Retina (tissue), 1 donor: ENCODE results near the gene CD83.

ENCODE experiments used
- DNase-seq: peaks from one replicate; pipeline ENCODE4 v3.0.0-alpha.2; 2016

CD83 gene

GRCh38 chr6:14092316-14092715 is 25.3 kb upstream of the CD83 start:
- DNase-seq = no peak

GRCh38 chr6:14092838-14093789 is 24.5 kb upstream of the CD83 start:
- DNase-seq = no peak

DNA sequence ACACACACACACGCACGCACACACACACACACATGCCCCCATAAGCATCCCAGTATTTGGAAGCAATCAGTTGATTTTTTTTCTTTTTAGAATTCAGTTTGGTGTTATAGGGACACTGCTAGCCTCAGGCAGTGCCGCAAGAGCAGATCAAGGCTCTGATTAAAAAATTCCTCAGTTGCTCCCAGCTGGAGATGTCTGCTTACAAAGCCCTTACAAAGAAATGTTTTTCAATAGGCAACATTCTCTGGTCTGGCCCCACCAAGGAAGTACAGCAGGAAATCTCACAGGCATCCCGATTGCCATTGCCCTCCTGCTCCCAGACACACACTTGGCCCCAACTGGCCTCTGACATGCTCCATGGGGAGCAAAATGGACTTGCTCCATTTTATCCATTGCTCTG is 22.9 kb upstream of the CD83 start:
- no peak for DNase-seq

DNA sequence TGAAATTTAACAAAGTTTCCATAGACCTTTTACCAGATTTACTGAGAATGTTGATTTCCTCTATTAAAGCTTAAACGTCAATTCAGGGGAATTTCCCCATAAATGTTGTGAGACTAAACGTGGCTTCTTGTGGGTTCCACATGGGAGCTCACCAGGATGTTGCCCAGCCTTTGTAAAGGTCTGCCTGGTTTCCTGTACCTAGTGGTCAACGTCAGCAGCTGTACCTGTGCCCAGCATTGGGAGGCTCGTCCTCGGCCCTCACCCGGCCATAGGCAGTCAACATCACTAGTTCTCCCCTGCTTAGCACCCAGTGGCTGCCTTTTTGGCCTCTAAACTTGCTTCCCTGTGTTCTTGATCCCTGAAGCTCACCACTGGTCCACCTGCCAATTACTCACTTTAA is 22.1 kb upstream of the CD83 start:
- no peak for DNase-seq

GRCh38 chr6:14100138-14100537 is 17.4 kb upstream of the CD83 start:
- no peak for DNase-seq

DNA sequence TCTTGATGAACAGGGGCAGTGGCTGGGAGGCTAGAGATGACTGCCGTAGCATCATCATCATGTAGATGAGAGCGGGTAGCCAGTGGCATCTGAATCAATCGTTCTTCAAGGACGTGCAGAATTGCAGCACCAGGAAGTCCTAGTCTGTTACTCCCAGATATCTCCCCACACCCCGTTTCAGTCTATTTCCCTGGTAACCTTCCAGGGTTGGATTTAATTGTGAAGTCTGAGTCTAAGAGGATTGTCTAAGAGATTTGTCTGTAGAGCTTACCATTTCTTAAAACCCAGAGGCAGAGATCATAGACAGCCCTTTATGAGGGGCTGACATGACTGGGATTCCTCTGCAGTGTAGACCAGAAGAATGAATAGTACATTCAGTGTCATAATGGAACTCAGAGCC is 16.6 kb upstream of the CD83 start:
- no peak for DNase-seq

DNA sequence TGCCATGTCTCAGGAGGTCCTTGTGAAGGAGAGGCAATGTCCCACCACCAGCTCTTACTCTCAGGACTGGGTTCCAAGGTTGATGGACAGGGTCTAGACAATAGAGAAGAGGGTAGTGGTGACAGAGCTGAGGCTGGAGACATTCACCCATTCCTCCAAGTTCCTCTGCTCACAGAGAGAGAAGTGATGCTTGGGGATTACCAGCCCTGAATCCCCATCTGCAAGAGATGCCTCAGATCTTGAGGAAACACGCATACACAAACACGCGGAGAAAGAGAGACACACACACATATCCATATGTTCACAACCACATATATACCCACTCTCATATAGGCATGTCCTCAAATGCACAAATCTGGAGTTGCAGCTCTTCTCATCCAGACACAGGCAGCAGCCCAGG is 15.2 kb upstream of the CD83 start:
- no peak for DNase-seq

- DNase-seq = no peak
These were observed 12.0 kb upstream of the CD83 start for GRCh38 chr6:14105547-14105946.

- no peak for DNase-seq
These were observed 10.6 kb upstream of the CD83 start for GRCh38 chr6:14107000-14107399.

DNA sequence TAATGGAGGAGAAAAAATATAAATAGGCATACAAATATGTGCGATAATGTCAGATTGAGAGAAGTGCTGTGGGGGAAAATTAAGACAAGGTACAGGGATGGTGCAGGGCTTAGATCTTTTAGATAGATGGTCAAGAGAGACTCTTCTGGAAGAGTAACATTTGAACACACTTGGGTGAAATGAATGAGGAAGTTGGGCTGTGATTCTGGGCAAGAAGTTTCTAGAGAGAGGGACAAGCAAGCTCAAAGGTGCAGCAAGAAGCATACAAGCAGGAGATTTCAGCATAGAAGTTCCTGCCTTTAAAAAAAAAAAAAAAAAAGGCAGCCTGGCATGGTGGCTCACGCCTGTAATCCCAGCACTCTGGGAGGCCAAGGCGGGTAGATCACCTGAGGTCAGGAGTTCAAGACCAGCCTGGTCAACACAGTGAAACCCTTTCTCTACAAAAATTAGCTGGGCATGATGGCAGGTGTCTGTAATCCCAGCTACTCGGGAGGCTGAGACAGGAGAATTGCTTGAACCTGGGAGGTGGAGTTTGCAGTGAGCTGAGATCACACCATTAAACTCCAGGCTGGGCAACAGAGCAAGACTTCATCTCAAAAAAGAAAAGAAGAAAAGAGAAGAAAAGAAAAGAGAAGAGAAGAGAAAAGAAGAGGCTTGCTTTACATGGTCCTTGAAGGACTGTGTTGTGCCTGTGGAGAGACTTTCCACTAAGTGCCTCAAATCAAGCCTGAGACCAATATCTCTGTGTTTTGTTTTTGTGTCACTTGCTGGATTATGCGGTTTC is 9.7 kb upstream of the CD83 start:
- no peak for DNase-seq

DNA sequence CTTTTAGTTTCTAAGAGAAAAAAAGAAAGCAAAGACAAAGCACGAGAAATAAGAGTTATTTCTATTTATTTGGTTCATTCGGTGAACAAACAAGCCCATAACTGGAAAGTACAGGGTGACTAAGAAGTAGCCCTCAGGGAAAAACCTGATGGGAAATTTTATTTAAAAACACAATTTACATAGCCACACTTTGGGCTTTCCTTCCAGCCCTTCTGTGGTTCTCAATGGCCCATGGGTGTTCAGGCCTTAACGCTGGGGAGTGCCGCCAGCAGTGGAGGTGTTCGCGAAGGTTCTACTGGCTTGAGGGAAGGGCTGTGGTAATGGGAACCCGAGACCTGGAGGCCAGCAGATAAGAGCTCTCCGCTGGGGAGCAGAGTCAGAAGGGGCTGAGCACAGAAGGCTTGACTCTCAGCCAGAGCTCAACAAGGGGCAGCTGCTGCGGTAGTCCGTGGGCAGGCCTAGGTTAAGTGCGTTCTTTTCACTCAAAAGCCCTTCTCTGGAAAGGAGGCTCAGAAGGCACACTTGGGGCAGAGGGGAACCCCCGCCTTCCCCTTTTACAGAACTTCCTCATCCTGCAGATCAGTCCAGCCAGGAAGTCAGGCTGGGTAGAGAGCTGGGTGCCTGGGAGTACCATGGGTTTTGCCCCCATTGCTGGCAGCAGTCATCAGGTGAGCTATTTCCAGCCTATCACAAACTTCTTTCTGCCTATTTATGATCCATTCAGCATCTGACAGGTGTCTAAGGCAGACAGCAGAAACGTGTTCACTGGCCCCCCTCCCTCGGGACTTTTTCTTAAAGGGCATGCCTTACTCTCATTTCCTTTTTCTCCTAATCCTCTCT is 8.8 kb upstream of the CD83 start:
- DNase-seq = no peak

DNA sequence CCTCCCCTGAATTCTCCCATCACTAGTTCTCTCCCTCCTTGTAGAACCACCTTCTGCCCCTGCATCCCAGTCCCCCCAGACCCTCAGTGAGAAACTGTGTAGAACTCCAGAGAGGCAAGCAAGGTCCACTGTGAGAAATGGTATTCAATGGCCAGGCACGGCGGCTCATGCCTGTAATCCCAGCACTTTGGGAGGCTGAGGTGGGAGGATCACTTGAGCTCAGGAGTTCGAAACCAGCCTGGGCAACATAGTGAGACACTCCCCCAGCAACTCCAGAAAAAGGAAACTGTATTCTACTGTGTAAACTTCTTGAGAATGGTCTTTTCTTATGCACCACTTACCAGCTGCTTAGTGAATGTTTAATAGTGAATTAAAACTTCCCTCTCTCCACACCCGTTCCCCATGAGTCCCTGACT is 8.2 kb upstream of the CD83 start:
- DNase-seq = no peak

GRCh38 chr6:14110001-14110818 is 7.4 kb upstream of the CD83 start:
- DNase-seq = no peak

- no peak for DNase-seq
These were observed 3.6 kb upstream of the CD83 start for GRCh38 chr6:14113976-14114375.

DNA sequence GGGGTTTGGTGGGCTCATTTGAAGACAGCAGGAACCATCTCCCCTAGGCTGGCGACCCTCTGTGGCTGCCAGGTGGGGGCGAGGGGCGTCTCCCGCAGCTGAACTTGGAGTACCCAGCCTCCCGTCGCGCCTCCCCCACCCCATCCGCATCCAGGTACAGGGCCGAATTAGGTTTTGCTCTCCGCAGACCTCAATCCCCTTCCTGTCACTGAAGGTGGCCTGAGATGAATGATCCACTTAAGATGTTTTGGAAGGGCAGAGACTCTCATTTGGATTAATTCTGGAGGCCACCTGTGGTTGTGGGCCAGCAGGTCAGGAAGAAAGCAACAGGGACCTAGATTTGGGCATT is 493 bp downstream of the CD83 start:
- DNase-seq = no peak

GRCh38 chr6:14118446-14118845 is 874 bp downstream of the CD83 start:
- no peak for DNase-seq

DNA sequence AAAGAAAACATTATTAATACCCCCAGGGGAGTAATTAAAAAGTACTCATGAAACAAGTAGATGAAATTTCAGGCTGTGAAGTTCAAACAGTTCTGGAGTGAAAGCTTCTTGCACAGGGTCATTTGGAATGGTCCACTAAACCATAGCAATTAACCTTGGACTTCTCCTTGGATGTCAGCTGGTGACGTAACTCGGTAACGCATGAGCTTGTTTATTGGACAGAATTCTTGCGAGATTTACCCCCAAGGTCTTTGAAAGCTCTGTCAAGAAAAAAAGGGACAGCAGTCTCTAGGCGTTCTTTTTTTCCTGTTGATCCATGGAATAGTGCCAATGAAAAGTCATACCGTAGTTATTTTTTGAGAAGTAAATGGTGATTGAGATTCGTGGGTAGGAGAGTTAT is 2.2 kb downstream of the CD83 start:
- DNase-seq = no peak

GRCh38 chr6:14120546-14120945 is 3.0 kb downstream of the CD83 start:
- no peak for DNase-seq

GRCh38 chr6:14121936-14122344 is 4.4 kb downstream of the CD83 start:
- DNase-seq = no peak

GRCh38 chr6:14123386-14124111 is 6.0 kb downstream of the CD83 start:
- no peak for DNase-seq

DNA sequence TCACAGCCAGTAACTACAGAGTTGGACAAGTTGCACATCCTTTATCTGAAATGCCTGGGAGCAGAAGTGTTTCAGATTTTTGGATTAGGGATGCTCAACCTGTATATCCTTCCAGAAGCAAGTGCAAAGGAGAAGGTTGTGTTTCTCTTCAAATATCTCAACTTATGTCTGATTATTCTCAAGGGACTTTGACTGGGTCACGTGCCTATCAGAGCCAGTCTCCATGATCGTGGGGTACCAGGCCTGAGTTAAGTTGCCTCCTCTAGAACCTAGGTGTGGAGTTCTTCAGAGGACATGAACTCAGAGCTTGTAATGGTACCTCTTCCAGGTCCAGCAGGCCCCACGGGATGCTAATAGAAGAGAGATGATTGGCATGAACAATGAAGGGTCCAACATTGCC is 7.8 kb downstream of the CD83 start:
- no peak for DNase-seq

DNA sequence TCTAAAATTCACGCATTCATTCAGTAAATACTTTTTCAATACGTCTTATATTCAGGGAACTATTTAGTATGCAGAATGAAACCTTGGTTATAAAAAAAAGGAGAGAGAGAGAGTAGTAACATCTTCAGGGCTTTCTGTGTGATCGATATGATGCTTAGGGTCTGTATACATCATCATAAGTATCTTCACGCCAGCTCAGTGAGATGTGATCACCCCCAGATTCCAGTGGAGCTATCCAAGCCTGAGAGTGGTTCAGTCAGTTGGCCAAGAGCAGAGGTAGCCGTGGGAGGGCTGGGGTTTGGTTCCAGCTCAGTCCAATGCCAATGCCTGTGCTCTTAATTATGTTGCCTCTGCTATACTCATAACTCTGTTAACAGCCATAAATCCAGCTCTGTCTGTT is 8.6 kb downstream of the CD83 start:
- DNase-seq = no peak
